Measurements from ENCODE around the gene ZNF700. TPM values are rescaled to one million over a fixed set of nuclear protein-coding genes. Genes with fewer than 3 reads are reported as not detected.

ZNF700 gene
- polyA plus RNA-seq, 1 donor from 2014 or later: 35.9 TPM

- H2AFZ ChIP-seq (ENCODE audit: low read depth, low read length): no peak overlapping the region
- no peaks in the 10 kb centered on the region for H3K27me3 ChIP-seq (ENCODE audit: insufficient read depth, low read depth, low read length)
- peaks cover 7% of the 10 kb centered on the region for H3K9me3 ChIP-seq (ENCODE audit: low read length)
- no peak overlapping the region for H3K4me3 ChIP-seq (ENCODE audit: low read length)
- peaks cover 50% of the 10 kb centered on the region for H3K79me2 ChIP-seq (replicated peaks; ENCODE audit: insufficient read depth, low read length)
- H3F3A ChIP-seq (ENCODE audit: insufficient read depth, low read length, poor library complexity, severe bottlenecking): no peaks in the 10 kb centered on the region
- no peak overlapping the region for H3K4me2 ChIP-seq (ENCODE audit: low read length)
- peaks cover 8% of the 10 kb centered on the region for H3K36me3 ChIP-seq (ENCODE audit: insufficient read depth, low read length)
- H4K20me1 ChIP-seq (ENCODE audit: insufficient read depth): no peaks in the 10 kb centered on the region
- no peak for TF ChIP-seq POLR2AphosphoS5 (IDR thresholded peaks at IDR 0.05)
- TF ChIP-seq TAF1 (IDR thresholded peaks at IDR 0.05; ENCODE audit: low read depth): no peak
- TF ChIP-seq CTCF (IDR thresholded peaks at IDR 0.05; ENCODE audit: poor library complexity, severe bottlenecking): no peak
- TF ChIP-seq, protein P1, sequence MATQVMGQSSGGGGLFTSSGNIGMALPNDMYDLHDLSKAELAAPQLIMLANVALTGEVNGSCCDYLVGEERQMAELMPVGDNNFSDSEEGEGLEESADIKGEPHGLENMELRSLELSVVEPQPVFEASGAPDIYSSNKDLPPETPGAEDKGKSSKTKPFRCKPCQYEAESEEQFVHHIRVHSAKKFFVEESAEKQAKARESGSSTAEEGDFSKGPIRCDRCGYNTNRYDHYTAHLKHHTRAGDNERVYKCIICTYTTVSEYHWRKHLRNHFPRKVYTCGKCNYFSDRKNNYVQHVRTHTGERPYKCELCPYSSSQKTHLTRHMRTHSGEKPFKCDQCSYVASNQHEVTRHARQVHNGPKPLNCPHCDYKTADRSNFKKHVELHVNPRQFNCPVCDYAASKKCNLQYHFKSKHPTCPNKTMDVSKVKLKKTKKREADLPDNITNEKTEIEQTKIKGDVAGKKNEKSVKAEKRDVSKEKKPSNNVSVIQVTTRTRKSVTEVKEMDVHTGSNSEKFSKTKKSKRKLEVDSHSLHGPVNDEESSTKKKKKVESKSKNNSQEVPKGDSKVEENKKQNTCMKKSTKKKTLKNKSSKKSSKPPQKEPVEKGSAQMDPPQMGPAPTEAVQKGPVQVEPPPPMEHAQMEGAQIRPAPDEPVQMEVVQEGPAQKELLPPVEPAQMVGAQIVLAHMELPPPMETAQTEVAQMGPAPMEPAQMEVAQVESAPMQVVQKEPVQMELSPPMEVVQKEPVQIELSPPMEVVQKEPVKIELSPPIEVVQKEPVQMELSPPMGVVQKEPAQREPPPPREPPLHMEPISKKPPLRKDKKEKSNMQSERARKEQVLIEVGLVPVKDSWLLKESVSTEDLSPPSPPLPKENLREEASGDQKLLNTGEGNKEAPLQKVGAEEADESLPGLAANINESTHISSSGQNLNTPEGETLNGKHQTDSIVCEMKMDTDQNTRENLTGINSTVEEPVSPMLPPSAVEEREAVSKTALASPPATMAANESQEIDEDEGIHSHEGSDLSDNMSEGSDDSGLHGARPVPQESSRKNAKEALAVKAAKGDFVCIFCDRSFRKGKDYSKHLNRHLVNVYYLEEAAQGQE (IDR thresholded peaks at IDR 0.05; ENCODE audit: borderline replicate concordance): no peak
- TF ChIP-seq EP300 (conservative IDR thresholded peaks at IDR 0.05; ENCODE audit: poor library complexity, severe bottlenecking): no peak
- no peak for TF ChIP-seq MXI1 (conservative IDR thresholded peaks at IDR 0.05; ENCODE audit: poor library complexity, severe bottlenecking)
- no peak for TF ChIP-seq EZH2 (IDR thresholded peaks at IDR 0.05; ENCODE audit: borderline replicate concordance, insufficient read depth, low read length, poor library complexity, severe bottlenecking)
- no peak for TF ChIP-seq RAD21 (conservative IDR thresholded peaks at IDR 0.05)
- TF ChIP-seq SMC3 (conservative IDR thresholded peaks at IDR 0.05; ENCODE audit: poor library complexity): no peak
- no peak overlapping the region for H3K9ac ChIP-seq (ENCODE audit: low read length)
- no peaks in the 10 kb centered on the region for H3K9me2 ChIP-seq (ENCODE audit: insufficient read depth, low read length)
- H3K27ac ChIP-seq (ENCODE audit: low read length): no peak overlapping the region
Measured at GRCh38 chr19:11890634-11891033, 34.3 kb upstream of the ZNF700 start.

DNA sequence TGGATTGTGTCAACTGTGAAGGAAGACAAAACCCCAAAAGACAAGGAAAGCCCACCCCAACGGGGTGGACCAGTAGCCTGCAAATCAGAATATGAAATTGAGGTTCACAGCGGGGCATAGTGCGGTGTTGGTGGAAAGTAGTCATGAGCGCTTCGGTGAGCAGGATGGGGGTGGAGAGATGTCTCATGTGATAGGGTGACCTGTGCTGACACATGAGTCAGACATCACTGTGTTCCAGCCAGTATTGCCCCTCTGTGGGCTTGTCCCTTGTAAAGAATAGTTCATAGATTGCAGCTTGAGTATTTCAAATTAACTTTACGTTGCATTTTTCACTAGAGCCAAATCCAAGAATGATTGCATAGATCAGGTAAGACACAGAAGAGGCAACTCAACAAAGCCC, 30.1 kb upstream of the ZNF700 start:
- Histone ChIP-seq H3K27ac (ENCODE audit: low read length) (no peak overlapping the region), H3K36me3 (ENCODE audit: insufficient read depth, low read length) (peaks cover 8% of the 10 kb centered on the region), H4K20me1 (ENCODE audit: insufficient read depth) (no peaks in the 10 kb centered on the region), H3K9ac (ENCODE audit: low read length) (no peak overlapping the region), H3K79me2 (replicated peaks; ENCODE audit: insufficient read depth, low read length) (peaks cover 46% of the 10 kb centered on the region), H3K4me2 (ENCODE audit: low read length) (no peak overlapping the region), H3F3A (ENCODE audit: insufficient read depth, low read length, poor library complexity, severe bottlenecking) (no peaks in the 10 kb centered on the region), H3K9me2 (ENCODE audit: insufficient read depth, low read length) (no peaks in the 10 kb centered on the region), H3K27me3 (ENCODE audit: insufficient read depth, low read depth, low read length) (no peaks in the 10 kb centered on the region), H2AFZ (ENCODE audit: low read depth, low read length) (no peak overlapping the region), H3K9me3 (ENCODE audit: low read length) (peaks cover 7% of the 10 kb centered on the region), H3K4me3 (ENCODE audit: low read length) (no peak overlapping the region)
- no peak for TF ChIP-seq TAF1 (IDR thresholded peaks at IDR 0.05; ENCODE audit: low read depth)
- TF ChIP-seq EZH2 (IDR thresholded peaks at IDR 0.05; ENCODE audit: borderline replicate concordance, insufficient read depth, low read length, poor library complexity, severe bottlenecking): no peak
- no peak for TF ChIP-seq CTCF (IDR thresholded peaks at IDR 0.05; ENCODE audit: poor library complexity, severe bottlenecking)
- TF ChIP-seq RAD21 (conservative IDR thresholded peaks at IDR 0.05): no peak
- no peak for TF ChIP-seq EP300 (conservative IDR thresholded peaks at IDR 0.05; ENCODE audit: poor library complexity, severe bottlenecking)
- TF ChIP-seq, protein P1 (IDR thresholded peaks at IDR 0.05; ENCODE audit: borderline replicate concordance): no peak
- no peak for TF ChIP-seq MXI1 (conservative IDR thresholded peaks at IDR 0.05; ENCODE audit: poor library complexity, severe bottlenecking)
- TF ChIP-seq POLR2AphosphoS5 (IDR thresholded peaks at IDR 0.05): no peak

All from neural cell (in vitro differentiated cells).